Retina (tissue), 1 donor: ENCODE results near the gene GALNT18.

ENCODE experiments used
- DNase-seq: peaks from one replicate; pipeline ENCODE4 v3.0.0-alpha.2; 2016

The GALNT18 gene

GRCh38 chr11:11293798-11294550, 327.8 kb downstream of the GALNT18 start:
- no peak for DNase-seq

- no peak for DNase-seq
Observed at GRCh38 chr11:11292839-11293238, 329.0 kb downstream of the GALNT18 start.

- no peak for DNase-seq
Observed at GRCh38 chr11:11291041-11292015, 330.5 kb downstream of the GALNT18 start.

GRCh38 chr11:11290354-11290753, 331.5 kb downstream of the GALNT18 start:
- DNase-seq, result no peak

GRCh38 chr11:11289669-11290068, 332.1 kb downstream of the GALNT18 start:
- DNase-seq, result no peak

GRCh38 chr11:11288972-11289616, 332.7 kb downstream of the GALNT18 start:
- no peak for DNase-seq

- no peak for DNase-seq
Observed at GRCh38 chr11:11284481-11284880, 337.3 kb downstream of the GALNT18 start.

GRCh38 chr11:11281626-11282025, 340.2 kb downstream of the GALNT18 start:
- DNase-seq, result no peak

- no peak for DNase-seq
Observed at GRCh38 chr11:11280826-11281225, 341.0 kb downstream of the GALNT18 start.

- no peak for DNase-seq
Observed at GRCh38 chr11:11279956-11280689, 341.7 kb downstream of the GALNT18 start.

- DNase-seq, result no peak
Observed at GRCh38 chr11:11272254-11272653, 349.6 kb downstream of the GALNT18 start.

GRCh38 chr11:11270236-11270775, 351.5 kb downstream of the GALNT18 start:
- DNase-seq, result no peak

GRCh38 chr11:11268706-11269105, 353.1 kb downstream of the GALNT18 start:
- no peak for DNase-seq

- no peak for DNase-seq
Observed at GRCh38 chr11:11268119-11268518, 353.7 kb downstream of the GALNT18 start.

GRCh38 chr11:11267312-11267711, 354.5 kb downstream of the GALNT18 start:
- no peak for DNase-seq

- no peak for DNase-seq
Observed at GRCh38 chr11:11265994-11266606, 355.7 kb downstream of the GALNT18 start.

GRCh38 chr11:11265320-11265719, 356.5 kb downstream of the GALNT18 start:
- no peak for DNase-seq

GRCh38 chr11:11263238-11264005, 358.4 kb downstream of the GALNT18 start:
- DNase-seq, result no peak

GRCh38 chr11:11262171-11262920, 359.5 kb downstream of the GALNT18 start:
- no peak for DNase-seq

GRCh38 chr11:11261629-11262028, 360.2 kb downstream of the GALNT18 start:
- no peak for DNase-seq
